ENCODE data around the gene DLX2. TPM values are rescaled to one million over a fixed set of nuclear protein-coding genes. Genes with fewer than 3 reads are reported as not detected.
A peak's percentile ranks its signal among the peaks of the same experiment; 100 is the strongest.
"Not testable (repeated sequence)": the region's sequence is repeated elsewhere in the genome, so short reads cannot be mapped to it uniquely, and the experiment has no call there.

The DLX2 gene
- total RNA-seq, 1 donor from 2014 or later, result 21.1 TPM

DNA sequence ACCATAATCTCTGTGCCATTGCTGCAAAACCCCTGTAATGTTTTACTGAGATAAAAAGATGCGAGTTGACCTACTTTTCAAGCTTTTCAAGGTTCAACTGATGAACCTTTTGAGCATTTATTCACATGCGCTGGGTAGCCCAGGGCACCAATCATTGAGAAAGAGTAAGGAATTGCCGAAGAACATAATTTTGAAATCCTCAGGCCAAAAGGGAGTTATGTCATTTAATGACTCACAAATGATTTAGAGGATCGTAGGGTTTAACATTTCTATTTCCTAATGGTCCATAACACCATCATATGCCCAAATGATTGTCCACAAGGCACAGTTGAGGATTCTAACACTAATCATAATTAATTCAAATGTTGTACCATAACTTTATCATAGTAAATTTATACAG is 37.6 kb downstream of the DLX2 start:
- Mint-ChIP-seq H3K9me3 (no peaks in the 10 kb centered on the region), H3K27me3 (ENCODE audit: low read depth) (no peaks in the 10 kb centered on the region), H3K4me3 (no peak overlapping the region), H3K36me3 (ENCODE audit: low read depth) (peaks cover 2% of the 10 kb centered on the region), H3K4me1 (peaks cover 54% of the 10 kb centered on the region), H3K27ac (ENCODE audit: unreplicated experiment) (no peak overlapping the region)
- DNase-seq (ENCODE audit: low read depth, low spot score), result no peak
- no peak for TF ChIP-seq CTCF (conservative IDR thresholded peaks at IDR 0.05)

GRCh38 chr2:172063446-172063845 is 39.3 kb downstream of the DLX2 start:
- H3K27me3 Mint-ChIP-seq (ENCODE audit: low read depth), result no peaks in the 10 kb centered on the region
- peaks cover 50% of the 10 kb centered on the region for H3K4me1 Mint-ChIP-seq
- no peaks in the 10 kb centered on the region for H3K36me3 Mint-ChIP-seq (ENCODE audit: low read depth)
- DNase-seq (ENCODE audit: low read depth, low spot score), result no peak
- H3K4me3 Mint-ChIP-seq, result peak overlapping the region; percentile 46
- H3K27ac Mint-ChIP-seq (ENCODE audit: unreplicated experiment), result peak overlapping the region; percentile 47
- no peak for TF ChIP-seq CTCF (conservative IDR thresholded peaks at IDR 0.05)
- H3K9me3 Mint-ChIP-seq, result no peaks in the 10 kb centered on the region

DNA sequence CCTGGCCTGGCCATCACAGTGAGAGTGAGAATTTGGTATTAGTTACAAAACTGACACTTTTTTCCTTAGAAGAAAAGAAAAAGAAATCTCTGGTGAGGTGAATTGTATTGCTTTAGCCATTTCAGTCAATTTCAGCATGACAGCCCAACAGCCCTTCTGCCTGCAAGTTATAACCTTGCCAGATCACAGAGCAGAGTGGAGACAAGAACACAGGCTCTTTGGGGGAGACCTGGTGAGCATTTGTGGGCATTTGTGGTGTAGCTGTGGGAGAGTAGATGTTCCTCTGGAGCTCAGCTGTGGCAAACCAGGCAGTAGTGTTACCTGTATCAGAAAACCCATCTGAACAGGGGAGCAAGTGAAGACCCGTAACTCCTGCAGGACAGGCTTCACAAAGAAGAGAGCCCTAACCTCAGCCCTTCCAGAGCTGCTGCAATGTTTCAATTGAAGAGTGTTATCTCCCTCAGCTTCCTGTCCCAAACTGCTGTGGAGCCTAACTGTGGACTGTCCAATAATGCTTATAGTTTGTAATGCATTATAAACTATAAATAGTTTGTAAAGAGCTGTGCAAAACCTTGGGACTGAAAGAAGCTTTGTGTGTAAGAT is 40.2 kb downstream of the DLX2 start:
- Mint-ChIP-seq H3K27me3 (ENCODE audit: low read depth) (no peaks in the 10 kb centered on the region), H3K4me3 (peak overlapping the region; percentile 56), H3K27ac (ENCODE audit: unreplicated experiment) (no peak overlapping the region), H3K36me3 (ENCODE audit: low read depth) (no peaks in the 10 kb centered on the region), H3K9me3 (no peaks in the 10 kb centered on the region), H3K4me1 (peaks cover 50% of the 10 kb centered on the region)
- TF ChIP-seq CTCF (conservative IDR thresholded peaks at IDR 0.05), result no peak
- DNase-seq (ENCODE audit: low read depth, low spot score), result no peak

GRCh38 chr2:172060118-172060517 is 42.6 kb downstream of the DLX2 start:
- not testable (repeated sequence) for H3K36me3 Mint-ChIP-seq (ENCODE audit: low read depth); H3K27me3 Mint-ChIP-seq (ENCODE audit: low read depth); H3K4me3 Mint-ChIP-seq; DNase-seq (ENCODE audit: low read depth, low spot score); H3K9me3 Mint-ChIP-seq; H3K27ac Mint-ChIP-seq (ENCODE audit: unreplicated experiment)
- peaks cover 44% of the 10 kb centered on the region for H3K4me1 Mint-ChIP-seq

DNA sequence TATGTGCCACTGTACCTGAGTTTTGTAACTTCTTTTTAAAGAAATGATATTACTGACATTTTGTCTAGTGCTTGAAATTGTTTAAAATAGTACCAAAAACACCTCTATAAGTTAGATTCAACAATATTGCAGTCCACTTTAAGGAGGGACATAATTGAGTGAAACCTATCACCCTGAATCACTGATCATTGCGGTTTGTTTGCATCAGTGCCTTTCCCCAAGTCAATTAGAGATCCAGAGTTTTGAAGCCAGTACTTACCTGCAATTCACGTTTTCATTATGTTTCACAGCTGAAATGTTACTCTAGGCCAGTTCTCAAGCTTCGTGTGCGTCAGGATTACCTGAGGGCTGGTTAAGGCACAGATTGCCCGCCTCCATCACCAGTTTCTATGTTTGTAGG is 44.0 kb downstream of the DLX2 start:
- no peak for TF ChIP-seq CTCF (conservative IDR thresholded peaks at IDR 0.05)
- Mint-ChIP-seq H3K27ac (ENCODE audit: unreplicated experiment) (no peak overlapping the region), H3K36me3 (ENCODE audit: low read depth) (no peaks in the 10 kb centered on the region), H3K9me3 (no peaks in the 10 kb centered on the region), H3K27me3 (ENCODE audit: low read depth) (no peaks in the 10 kb centered on the region), H3K4me1 (peaks cover 42% of the 10 kb centered on the region), H3K4me3 (no peak overlapping the region)
- DNase-seq (ENCODE audit: low read depth, low spot score), result no peak

DNA sequence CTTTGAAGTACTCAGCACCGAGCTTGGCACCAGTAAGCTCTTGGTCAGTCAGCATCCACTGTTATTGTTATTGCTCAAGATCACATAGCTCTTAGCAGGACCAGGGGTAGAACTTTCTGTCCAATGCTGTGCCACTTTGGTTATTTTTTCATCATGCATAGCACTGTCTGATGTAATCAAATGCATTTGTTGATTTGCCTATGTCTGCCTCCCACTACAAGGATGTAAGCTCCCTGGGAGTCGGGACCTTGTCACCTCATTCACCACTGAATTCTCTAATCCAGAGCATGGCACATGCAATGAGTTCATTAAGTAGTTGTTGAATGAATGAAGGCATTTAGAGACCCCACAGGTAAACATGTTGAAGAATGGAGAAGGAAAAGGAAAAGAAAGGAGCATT is 46.4 kb downstream of the DLX2 start:
- no peaks in the 10 kb centered on the region for H3K27me3 Mint-ChIP-seq (ENCODE audit: low read depth)
- DNase-seq (ENCODE audit: low read depth, low spot score), result no peak
- no peaks in the 10 kb centered on the region for H3K36me3 Mint-ChIP-seq (ENCODE audit: low read depth)
- H3K4me1 Mint-ChIP-seq, result peaks cover 42% of the 10 kb centered on the region
- H3K9me3 Mint-ChIP-seq, result no peaks in the 10 kb centered on the region
- H3K27ac Mint-ChIP-seq (ENCODE audit: unreplicated experiment), result no peak overlapping the region
- H3K4me3 Mint-ChIP-seq, result no peak overlapping the region
- no peak for TF ChIP-seq CTCF (conservative IDR thresholded peaks at IDR 0.05)
